Suprapubic skin (tissue), 4 donors: ENCODE results near the gene PACRG.

Experiments used
- EP300 ChIP-seq: sonication (generic); formaldehyde crosslinking; IDR thresholded peaks from one replicate; pipeline ENCODE4 v1.6.1; 2017; ENCODE audit warnings: antibody characterized with exemption
- POLR2A ChIP-seq, 2 donors: fragments of 450-650 bp; IDR thresholded peaks; one replicate each; pipeline ENCODE4 v1.6.1; 2017; ENCODE audit warnings: antibody characterized with exemption in 2 of 2, mild to moderate bottlenecking in 2 of 2, moderate library complexity in 2 of 2
- POLR2AphosphoS5 ChIP-seq, 3 donors: sonication (generic); formaldehyde crosslinking; IDR thresholded peaks; one replicate each; pipeline ENCODE4 v1.6.1; 2017; ENCODE audit warnings: antibody characterized with exemption in 3 of 3
- TF ChIP-seq, protein P1 (sequence below), 2 donors: fragments of 200-600 bp in 1 of 2; fragments of 450-650 bp in 1 of 2; sonication (generic) in 1 of 2; IDR thresholded peaks; one replicate each; pipeline ENCODE4 v1.5.1; 2016 to 2019; ENCODE audit warnings: antibody characterized with exemption in 2 of 2, mild to moderate bottlenecking in 1 of 2, moderate library complexity in 1 of 2

- TF ChIP-seq, protein P1, sequence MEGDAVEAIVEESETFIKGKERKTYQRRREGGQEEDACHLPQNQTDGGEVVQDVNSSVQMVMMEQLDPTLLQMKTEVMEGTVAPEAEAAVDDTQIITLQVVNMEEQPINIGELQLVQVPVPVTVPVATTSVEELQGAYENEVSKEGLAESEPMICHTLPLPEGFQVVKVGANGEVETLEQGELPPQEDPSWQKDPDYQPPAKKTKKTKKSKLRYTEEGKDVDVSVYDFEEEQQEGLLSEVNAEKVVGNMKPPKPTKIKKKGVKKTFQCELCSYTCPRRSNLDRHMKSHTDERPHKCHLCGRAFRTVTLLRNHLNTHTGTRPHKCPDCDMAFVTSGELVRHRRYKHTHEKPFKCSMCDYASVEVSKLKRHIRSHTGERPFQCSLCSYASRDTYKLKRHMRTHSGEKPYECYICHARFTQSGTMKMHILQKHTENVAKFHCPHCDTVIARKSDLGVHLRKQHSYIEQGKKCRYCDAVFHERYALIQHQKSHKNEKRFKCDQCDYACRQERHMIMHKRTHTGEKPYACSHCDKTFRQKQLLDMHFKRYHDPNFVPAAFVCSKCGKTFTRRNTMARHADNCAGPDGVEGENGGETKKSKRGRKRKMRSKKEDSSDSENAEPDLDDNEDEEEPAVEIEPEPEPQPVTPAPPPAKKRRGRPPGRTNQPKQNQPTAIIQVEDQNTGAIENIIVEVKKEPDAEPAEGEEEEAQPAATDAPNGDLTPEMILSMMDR (IDR thresholded peaks at IDR 0.05), result no peak
- TF ChIP-seq POLR2AphosphoS5 (IDR thresholded peaks at IDR 0.05), result no peak
- TF ChIP-seq EP300, result no peak
- TF ChIP-seq POLR2A (IDR thresholded peaks at IDR 0.05), result no peak
These were observed 193.3 kb downstream of the PACRG start for GRCh38 chr6:162921062-162921461.
